C4-2B (cell line): Measurements from ENCODE around the gene FOXO1.

Experiments used
- ZFX ChIP-seq: fragments of 450-650 bp; IDR thresholded peaks from 2 replicates; pipeline ENCODE4 v1.6.1; 2017
- TF ChIP-seq, protein P1 (sequence below): fragments of 450-650 bp; conservative IDR thresholded peaks from 2 replicates; pipeline ENCODE4 v1.5.1; 2017; ENCODE audit warnings: mild to moderate bottlenecking

DNA sequence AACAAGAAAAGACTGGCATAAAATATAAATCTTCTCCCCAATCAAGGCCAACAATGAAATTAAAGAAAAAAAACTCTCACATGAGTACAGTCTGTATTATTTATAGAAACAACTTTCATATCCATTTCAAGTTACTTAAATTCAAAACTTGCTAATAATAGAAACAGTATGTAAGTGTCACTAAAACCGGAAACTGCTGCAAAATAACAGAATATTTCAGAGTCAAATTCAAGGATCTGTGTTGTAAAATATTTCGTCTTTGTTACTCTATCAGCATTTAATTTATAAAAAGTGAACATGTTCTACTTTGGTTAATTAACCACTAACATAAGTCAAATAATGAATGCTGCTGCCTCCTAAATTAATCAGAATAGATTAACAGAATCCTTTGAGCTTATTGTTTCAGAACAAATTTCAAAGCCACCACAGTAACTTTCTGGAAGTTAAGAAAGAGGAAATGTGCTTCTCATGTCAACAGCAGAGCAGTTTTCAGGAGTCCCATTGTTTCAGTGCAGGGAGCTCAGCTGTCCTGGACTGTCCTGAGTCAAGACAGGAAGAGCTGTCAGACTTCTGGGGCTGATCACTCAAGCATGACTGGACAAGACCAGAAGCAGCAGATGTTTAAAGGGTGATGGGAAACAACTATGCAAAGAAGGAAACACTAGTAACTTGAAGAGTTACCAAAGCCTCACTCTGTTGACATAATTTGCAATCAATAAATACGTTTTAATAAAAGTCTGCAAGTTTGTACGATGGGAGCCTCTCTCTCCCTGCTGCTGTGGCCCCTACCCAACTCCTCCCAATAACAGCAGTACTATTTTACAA, 76.9 kb downstream of the FOXO1 start:
- TF ChIP-seq, protein P1, sequence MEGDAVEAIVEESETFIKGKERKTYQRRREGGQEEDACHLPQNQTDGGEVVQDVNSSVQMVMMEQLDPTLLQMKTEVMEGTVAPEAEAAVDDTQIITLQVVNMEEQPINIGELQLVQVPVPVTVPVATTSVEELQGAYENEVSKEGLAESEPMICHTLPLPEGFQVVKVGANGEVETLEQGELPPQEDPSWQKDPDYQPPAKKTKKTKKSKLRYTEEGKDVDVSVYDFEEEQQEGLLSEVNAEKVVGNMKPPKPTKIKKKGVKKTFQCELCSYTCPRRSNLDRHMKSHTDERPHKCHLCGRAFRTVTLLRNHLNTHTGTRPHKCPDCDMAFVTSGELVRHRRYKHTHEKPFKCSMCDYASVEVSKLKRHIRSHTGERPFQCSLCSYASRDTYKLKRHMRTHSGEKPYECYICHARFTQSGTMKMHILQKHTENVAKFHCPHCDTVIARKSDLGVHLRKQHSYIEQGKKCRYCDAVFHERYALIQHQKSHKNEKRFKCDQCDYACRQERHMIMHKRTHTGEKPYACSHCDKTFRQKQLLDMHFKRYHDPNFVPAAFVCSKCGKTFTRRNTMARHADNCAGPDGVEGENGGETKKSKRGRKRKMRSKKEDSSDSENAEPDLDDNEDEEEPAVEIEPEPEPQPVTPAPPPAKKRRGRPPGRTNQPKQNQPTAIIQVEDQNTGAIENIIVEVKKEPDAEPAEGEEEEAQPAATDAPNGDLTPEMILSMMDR, result no peak
- TF ChIP-seq ZFX, result no peak
